SK-N-SH (cell line): ENCODE measurements around the gene AGRP.

Experiments used
- CHD2 ChIP-seq: fragments of 150-350 bp; IDR thresholded peaks from 2 replicates; pipeline ENCODE4 v1.6.1; 2018; ENCODE audit warnings: low read length; ENCODE audit not compliant: partially characterized antibody
- CTCF ChIP-seq: fragments of 200-600 bp; sonication (generic); IDR thresholded peaks from 2 replicates; pipeline ENCODE4 v1.6.1; 2017; ENCODE audit warnings: antibody characterized with exemption, mild to moderate bottlenecking, moderate library complexity
- EZH2phosphoT487 ChIP-seq: fragments of 200-600 bp; sonication (generic); IDR thresholded peaks from 2 replicates; pipeline ENCODE4 v1.6.1; 2017; ENCODE audit warnings: low read depth, mixed run types, mild to moderate bottlenecking, antibody characterized with exemption, moderate library complexity, borderline replicate concordance
- FOSL2 ChIP-seq: IDR thresholded peaks from 2 replicates; pipeline ENCODE4 v1.4.0; 2012; ENCODE audit warnings: low read depth, mild to moderate bottlenecking, moderate library complexity, borderline replicate concordance
- FOXJ3 ChIP-seq: sonication (generic); formaldehyde crosslinking; IDR thresholded peaks from 2 replicates; pipeline ENCODE4 v1.5.1; 2020; ENCODE audit warnings: mild to moderate bottlenecking, missing genetic modification reagents
- PBX3 ChIP-seq: IDR thresholded peaks from 2 replicates; pipeline ENCODE4; 2012
- POLR2AphosphoS5 ChIP-seq: IDR thresholded peaks from 2 replicates; pipeline ENCODE4 v1.6.1; 2012; ENCODE audit warnings: low read depth, low read length
- USF2 ChIP-seq: fragments of 150-350 bp; IDR thresholded peaks from 2 replicates; pipeline ENCODE4 v1.6.1; 2017; ENCODE audit warnings: antibody characterized with exemption, low read length, low read depth, borderline replicate concordance
- YY1 ChIP-seq: IDR thresholded peaks from 2 replicates; pipeline ENCODE4 v1.4.0; 2012; ENCODE audit warnings: low read depth, mild to moderate bottlenecking

GRCh38 chr16:67489401-67490083, 6.2 kb upstream of the AGRP start:
- TF ChIP-seq FOSL2 = no peak
- TF ChIP-seq CTCF = no peak
- TF ChIP-seq PBX3 = no peak
- no peak for TF ChIP-seq FOXJ3
- TF ChIP-seq YY1 = no peak
- no peak for TF ChIP-seq EZH2phosphoT487
- TF ChIP-seq POLR2AphosphoS5 = no peak
- TF ChIP-seq CHD2 = no peak
- TF ChIP-seq USF2 = no peak
